ENCODE data around the gene PGA5.
"Not testable (repeated sequence)": the region's sequence is repeated elsewhere in the genome, so short reads cannot be mapped to it uniquely, and the experiment has no call there.

The PGA5 gene

GRCh38 chr11:61240875-61241274, at the start of gene PGA5:
TSS of gene PGA5 (plus strand) at chr11:61241175. CDS start at chr11:61241227, 52 bp downstream.
- DNase-seq, result not testable (repeated sequence)

DNA sequence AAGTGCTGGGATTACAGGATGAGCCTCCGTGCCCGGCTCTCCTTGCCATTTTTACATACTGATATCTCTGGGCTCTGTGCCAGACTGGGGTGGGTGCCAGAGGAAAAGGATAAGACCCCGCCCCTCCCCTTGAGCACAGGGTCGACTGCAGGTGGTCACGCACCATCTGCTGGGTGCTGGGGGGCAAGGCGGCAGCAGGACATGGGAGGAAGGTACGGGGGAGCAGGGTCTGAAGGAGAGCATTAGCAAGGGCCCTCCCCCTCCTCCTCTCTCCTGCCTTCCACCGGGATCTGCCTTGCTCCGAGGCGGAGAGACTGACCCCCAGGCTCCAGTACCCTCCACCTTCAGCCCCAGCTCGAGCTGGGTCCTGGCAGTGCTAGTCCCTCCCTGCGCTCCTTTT, 47.4 kb upstream of the PGA5 start:
- no peak for DNase-seq

GRCh38 chr11:61194169-61194671, 46.8 kb upstream of the PGA5 start:
- DNase-seq, result no peak

- no peak for DNase-seq
Measured at GRCh38 chr11:61194981-61195695, 45.8 kb upstream of the PGA5 start.

- DNase-seq, result no peak
Measured at GRCh38 chr11:61195719-61196118, 45.3 kb upstream of the PGA5 start.

- DNase-seq, result no peak
Measured at GRCh38 chr11:61198361-61198760, 42.6 kb upstream of the PGA5 start.

DNA sequence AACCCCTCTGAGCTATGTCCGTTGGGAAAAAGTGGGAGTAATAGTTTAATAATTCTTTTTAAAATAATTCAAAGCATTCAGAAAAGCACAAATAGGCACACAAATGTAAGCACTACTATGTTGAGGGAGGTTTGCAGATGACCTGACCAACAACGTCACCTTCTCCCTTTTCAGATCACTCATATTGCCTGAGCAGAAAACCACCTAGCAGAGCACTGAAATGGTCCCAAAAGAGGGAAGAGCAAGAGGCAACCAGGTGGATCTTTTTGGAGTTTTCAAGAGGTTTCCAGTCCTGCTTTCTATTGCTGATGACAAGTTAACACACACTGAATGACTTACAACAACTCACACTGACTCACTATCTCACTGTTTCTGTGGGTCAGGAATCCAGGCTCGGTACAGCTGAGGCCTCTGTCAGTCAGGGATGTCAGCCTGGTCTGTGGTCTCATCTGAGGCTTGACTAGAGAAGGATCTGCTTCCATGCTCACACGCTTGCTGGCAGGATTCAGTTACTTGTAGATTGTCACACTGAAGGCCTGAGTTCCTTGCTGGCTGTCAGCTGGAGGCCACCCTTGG, 41.9 kb upstream of the PGA5 start:
- no peak for DNase-seq

GRCh38 chr11:61201476-61201875, 39.5 kb upstream of the PGA5 start:
- no peak for DNase-seq

- not testable (repeated sequence) for DNase-seq
Measured at GRCh38 chr11:61202950-61203746, 37.8 kb upstream of the PGA5 start, which contains the start of gene PGA3. TSS of gene PGA3 (plus strand) at chr11:61203515. CDS start at chr11:61203565, 50 bp downstream.

DNA sequence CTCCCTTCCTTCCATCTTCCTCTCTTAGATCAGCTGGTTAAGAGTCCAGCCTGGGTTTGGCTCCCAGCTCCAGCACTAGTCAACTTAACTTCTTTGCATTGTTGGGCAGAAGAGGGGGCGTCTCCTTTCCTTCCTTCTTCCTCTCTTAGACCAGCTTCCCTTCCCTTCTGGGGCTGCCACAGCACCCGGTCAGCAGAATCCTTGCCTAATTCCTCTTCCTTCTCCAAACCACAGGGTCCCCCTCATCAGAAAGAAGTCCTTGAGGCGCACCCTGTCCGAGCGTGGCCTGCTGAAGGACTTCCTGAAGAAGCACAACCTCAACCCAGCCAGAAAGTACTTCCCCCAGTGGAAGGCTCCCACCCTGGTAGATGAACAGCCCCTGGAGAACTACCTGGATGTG, 37.1 kb upstream of the PGA5 start:
- DNase-seq, result not testable (repeated sequence)

- not testable (repeated sequence) for DNase-seq
Measured at GRCh38 chr11:61204502-61205059, 36.4 kb upstream of the PGA5 start.

DNA sequence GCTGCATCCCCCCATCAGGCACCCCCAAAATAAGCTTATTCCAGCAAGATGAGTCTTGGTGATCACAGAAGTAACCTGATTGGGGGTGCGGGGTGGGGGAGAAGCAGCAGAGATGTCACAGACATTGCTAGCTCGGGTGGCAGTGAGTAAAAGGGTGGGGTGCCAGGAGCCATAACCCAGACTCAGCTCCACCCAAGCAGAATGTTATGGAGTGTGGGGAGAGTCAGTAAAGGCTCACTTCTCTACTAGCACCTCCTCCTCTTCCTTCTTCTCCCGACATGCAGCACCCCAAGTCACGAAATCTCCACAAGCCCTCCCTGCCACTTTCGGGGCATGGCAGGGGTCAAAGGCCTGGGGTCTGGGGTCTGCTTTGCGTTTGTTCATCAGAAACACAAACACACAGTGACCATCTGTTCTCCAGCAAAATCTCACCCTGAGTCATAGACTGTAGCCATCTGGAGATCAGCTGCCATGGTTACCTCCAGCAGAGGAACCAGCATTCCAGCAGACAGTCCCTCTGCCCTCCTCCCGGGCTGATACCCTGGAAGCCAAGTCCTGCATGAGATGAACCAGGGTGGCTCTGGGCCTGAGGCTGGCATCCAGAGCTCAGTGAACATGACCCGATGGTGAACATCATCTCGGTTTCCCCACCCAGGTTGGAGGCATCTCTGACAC, 33.2 kb upstream of the PGA5 start:
- not testable (repeated sequence) for DNase-seq

DNA sequence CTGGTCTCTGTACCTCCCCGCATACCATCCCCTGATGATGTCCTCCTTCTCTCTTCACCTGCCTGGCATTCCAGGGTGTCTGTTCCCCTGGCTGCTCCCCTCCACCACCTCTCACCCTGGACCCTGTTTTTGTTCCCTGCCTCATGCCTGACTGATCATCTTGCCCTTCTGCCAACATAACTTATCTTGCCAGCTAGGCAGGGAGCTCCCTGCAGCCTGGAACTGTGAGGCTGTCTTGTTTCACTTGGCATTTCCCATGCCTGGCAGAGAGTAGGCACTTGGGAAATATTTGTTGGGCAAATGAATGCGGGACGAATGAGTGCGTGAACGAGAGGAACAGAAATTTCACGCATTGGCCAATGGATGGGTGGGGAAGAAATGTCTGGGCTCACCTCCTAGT, 30.3 kb upstream of the PGA5 start:
- not testable (repeated sequence) for DNase-seq

DNA sequence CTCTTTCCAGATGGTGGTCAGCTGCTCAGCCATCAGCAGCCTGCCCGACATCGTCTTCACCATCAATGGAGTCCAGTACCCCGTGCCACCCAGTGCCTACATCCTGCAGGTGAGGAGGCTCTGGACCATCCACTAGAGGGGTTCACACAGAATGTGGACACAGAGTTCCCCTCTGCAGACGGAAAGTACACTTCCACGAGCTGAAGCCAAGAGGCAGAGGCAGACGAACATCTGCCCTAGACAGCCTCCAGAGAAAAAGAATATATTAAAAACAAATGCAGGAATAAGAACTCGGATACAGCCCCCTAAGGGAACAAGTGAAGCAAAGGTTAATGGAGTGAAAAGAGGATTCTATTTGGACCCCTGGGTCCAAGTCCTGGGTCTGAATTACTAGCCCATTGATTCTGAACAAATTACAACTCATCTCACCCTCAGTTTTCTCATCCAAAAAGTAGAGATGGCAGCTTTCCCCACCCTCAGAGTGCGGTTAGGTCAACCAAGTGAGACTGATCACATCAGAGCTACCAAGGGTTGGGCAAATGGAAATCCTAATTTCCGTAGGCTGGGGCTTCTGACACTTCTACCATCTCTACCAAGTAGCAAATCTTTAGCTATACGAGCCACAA, 29.5 kb upstream of the PGA5 start:
- DNase-seq, result not testable (repeated sequence)

DNA sequence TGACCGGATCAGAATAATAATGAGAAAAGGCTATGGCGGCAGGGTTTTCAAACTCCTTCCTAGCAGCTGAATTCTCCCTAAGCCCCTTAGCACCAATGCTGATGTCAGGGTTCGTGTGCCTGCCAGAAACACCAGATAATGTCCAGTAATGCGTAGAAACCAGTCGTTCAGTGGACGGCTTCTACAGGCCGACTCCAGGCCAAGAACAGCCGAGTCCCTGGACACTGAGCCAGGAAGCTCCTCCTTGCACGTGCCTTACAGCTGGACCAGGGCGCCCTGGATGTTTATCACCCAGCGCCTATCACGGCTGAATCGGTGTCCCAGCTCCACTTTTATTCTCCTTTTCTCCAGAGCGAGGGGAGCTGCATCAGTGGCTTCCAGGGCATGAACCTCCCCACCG, 28.8 kb upstream of the PGA5 start:
- not testable (repeated sequence) for DNase-seq

GRCh38 chr11:61213711-61214324, 27.2 kb upstream of the PGA5 start:
- DNase-seq, result not testable (repeated sequence)

DNA sequence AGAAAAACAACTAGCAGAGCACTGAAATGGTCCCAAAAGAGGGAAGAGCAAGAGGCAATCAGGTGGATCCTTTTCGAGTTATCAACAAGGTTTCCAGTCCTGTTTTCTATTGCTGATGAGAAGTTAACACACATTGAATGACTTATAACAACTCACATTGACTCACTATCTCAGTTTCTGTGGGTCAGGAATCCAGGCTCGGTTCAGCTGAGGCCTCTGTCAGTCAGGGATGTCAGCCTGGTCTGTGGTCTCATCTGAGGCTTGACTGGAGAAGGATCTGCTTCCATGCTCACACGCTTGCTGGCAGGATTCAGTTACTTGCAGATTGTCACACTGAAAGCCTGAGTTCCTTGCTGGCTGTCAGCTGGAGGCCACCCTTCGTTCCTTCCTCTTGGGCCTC, 22.7 kb upstream of the PGA5 start:
- DNase-seq, result not testable (repeated sequence)

DNA sequence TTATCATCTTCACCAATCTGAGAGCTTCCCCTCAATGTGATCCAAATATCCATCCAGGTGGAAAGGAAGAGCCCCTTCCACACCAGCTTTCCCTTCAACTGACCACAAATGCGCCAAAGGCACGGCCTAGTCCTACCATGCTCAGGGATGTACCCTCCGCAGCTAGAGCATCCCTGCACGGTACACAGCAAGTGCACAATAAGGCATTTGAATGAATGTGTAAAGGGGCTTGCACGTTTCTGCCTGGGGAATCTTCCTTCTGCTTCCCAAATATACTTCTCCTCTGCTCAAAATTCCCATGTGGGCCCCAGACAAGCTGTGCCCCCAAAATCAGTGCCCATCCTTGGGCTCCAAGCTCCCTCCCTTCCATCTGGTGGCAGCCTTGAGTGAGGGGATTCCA, 22.0 kb upstream of the PGA5 start:
- DNase-seq, result not testable (repeated sequence)

DNA sequence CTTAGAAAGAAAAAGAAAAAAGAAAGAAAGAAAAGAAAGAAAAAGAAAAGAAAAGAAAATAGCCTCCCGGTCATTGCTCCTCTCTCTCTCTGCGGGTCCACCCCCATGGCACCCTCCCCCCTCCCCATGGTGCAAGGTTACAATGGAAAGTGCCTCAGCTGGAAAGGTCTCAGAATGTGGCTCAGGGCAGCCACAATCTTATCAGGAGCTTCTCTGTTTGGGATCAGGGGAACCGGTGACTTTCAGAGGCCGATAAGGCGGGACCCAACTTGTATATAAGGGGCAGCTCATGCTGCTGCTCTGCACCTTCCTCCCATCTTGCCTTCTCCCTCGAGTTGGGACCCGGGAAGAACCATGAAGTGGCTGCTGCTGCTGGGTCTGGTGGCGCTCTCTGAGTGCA, 18.9 kb upstream of the PGA5 start, which contains the start of gene PGA4:
Gene PGA4 (plus strand): TSS at position 301 of the 400 bp plus-strand sequence. CDS start 54 bp downstream, at position 355.
- not testable (repeated sequence) for DNase-seq

DNA sequence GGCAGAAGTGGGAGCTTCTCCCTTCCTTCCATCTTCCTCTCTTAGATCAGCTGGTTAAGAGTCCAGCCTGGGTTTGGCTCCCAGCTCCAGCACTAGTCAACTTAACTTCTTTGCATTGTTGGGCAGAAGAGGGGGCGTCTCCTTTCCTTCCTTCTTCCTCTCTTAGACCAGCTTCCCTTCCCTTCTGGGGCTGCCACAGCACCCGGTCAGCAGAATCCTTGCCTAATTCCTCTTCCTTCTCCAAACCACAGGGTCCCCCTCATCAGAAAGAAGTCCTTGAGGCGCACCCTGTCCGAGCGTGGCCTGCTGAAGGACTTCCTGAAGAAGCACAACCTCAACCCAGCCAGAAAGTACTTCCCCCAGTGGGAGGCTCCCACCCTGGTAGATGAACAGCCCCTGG, 18.3 kb upstream of the PGA5 start:
- not testable (repeated sequence) for DNase-seq

DNA sequence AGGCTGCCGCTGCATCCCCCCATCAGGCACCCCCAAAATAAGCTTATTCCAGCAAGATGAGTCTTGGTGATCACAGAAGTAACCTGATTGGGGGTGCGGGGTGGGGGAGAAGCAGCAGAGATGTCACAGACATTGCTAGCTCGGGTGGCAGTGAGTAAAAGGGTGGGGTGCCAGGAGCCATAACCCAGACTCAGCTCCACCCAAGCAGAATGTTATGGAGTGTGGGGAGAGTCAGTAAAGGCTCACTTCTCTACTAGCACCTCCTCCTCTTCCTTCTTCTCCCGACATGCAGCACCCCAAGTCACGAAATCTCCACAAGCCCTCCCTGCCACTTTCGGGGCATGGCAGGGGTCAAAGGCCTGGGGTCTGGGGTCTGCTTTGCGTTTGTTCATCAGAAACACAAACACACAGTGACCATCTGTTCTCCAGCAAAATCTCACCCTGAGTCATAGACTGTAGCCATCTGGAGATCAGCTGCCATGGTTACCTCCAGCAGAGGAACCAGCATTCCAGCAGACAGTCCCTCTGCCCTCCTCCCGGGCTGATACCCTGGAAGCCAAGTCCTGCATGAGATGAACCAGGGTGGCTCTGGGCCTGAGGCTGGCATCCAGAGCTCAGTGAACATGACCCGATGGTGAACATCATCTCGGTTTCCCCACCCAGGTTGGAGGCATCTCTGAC, 14.4 kb upstream of the PGA5 start:
- DNase-seq, result not testable (repeated sequence)
